HFF-Myc (cell line): ENCODE results near the gene ITK.

Source experiments
- DNase-seq: peaks from one replicate; pipeline ENCODE4 v3.0.0-alpha.2; 2011; ENCODE audit warnings: low read depth; ENCODE audit errors: extremely low read depth
- H3K4me3 ChIP-seq: replicated peaks from 2 replicates; pipeline ENCODE4 v1.5.1; 2011; ENCODE audit warnings: low read depth, mild to moderate bottlenecking, control low read depth, low read length
- TF ChIP-seq, protein P1 (sequence below): IDR thresholded peaks from 2 replicates; pipeline ENCODE4 v1.5.1; 2012; ENCODE audit warnings: mild to moderate bottlenecking, low read depth, low read length, control low read depth; ENCODE audit errors: missing control alignments

Gene ITK

DNA sequence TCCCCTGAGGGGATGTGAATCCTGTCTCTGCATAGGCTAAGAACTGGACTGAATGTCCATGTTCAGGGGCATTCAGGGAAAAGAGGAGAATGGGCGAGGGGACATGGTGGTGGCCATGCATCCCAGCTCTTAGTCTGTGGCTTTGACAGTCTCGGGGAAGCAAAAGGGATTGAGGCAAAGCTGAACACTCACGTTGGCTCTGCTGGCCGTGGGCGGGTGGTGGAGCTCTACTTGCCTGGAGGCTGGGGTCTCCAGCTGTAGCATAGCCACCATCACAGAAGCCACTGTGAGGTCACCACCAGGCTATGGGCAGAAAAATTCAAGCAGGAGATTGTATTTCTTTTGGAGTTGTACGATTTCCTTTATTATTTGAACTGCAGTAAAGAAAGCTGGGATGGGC is 18.6 kb upstream of the ITK start:
- TF ChIP-seq, protein P1, sequence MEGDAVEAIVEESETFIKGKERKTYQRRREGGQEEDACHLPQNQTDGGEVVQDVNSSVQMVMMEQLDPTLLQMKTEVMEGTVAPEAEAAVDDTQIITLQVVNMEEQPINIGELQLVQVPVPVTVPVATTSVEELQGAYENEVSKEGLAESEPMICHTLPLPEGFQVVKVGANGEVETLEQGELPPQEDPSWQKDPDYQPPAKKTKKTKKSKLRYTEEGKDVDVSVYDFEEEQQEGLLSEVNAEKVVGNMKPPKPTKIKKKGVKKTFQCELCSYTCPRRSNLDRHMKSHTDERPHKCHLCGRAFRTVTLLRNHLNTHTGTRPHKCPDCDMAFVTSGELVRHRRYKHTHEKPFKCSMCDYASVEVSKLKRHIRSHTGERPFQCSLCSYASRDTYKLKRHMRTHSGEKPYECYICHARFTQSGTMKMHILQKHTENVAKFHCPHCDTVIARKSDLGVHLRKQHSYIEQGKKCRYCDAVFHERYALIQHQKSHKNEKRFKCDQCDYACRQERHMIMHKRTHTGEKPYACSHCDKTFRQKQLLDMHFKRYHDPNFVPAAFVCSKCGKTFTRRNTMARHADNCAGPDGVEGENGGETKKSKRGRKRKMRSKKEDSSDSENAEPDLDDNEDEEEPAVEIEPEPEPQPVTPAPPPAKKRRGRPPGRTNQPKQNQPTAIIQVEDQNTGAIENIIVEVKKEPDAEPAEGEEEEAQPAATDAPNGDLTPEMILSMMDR = no peak
- no peak for DNase-seq
- H3K4me3 ChIP-seq = no peak overlapping the region

DNA sequence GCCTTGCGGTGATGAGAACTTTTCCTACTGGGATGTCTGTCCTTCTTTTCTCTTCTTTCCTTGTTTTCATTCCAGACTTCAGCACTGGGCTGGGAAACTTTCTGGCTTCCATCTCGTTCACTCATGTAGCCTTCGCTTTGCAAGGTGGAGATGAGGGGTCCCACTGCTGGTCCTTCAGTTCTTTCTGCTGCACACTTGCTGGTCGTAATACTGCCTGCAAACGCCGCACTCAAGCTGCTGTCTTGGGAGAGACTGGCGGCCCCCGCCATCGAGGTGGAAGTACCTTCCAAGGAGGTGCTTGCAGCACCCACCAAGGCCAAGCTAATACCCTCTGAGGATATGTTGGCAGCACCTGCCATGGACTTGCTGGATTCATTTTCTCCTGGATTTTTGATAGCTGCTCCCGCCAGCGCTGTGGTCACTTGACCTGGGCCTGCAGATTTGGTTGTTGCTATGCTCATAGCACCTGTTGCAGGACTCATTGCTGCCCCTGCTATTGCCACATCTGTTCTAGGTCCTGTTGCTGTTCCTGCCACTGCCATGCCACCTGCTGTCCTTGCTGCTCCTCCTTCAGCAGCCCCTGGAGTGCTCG is 17.6 kb upstream of the ITK start:
- H3K4me3 ChIP-seq = no peak overlapping the region
- no peak for DNase-seq
- TF ChIP-seq, protein P1 = no peak

DNA sequence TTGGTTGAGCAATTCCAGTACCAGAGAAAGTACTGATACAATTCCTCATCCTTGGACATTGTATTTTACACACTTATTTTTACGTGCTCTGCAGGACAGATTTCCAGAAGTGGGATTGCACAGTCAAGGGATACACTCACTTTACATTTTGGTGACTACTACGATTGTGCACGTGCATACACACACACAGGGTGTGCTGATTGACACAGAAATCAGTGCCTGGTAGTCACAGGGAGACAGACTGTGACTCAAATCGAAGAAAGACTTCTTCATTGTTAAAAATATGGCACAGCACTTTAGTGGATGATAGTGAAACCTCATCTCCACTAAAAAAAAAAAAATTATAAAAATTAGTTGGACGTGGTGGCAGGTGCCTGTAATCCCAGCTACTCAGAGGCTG is 16.1 kb upstream of the ITK start:
- TF ChIP-seq, protein P1 = no peak
- H3K4me3 ChIP-seq = no peak overlapping the region
- DNase-seq = no peak

DNA sequence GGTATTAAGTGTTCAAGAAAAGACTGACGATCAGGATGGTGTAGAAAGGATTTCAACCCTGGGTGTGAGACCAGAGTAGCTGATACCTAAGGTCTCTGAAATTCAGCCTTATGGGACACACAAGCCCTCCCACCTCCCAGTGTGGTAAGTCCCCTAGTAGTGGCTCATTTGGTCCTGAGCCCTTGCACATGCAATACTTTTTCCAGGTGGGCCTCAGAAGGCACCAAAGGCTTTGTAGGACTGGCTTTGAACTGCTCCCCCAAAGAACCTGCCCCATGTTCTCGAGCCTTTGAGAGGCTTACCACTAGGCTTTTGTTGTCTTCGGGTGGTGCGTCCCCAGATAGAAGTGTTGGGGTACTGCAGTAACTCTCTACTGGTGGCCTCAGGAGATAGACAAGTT is 15.4 kb upstream of the ITK start:
- TF ChIP-seq, protein P1 = no peak
- no peak overlapping the region for H3K4me3 ChIP-seq
- DNase-seq = no peak

DNA sequence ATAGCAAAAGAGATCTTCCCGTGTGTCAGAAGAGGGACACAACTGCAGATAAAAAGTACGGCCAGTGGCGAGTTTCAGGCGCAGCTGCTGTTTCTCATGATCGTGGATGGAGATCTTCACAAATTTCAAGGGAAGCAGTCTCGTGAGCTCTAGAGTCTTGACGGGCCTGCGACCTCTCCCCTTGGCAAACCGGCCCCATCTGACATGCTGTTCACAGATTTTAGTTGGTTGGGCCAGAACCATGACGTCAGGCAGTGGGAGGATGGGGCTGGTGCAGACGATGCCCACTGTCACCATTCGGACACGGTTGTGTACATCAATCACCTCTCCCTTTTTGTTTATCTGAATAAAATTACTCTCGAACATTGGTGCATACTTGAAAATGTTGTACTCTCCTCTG is 15.0 kb upstream of the ITK start:
- H3K4me3 ChIP-seq = no peak overlapping the region
- DNase-seq = no peak
- TF ChIP-seq, protein P1 = no peak

DNA sequence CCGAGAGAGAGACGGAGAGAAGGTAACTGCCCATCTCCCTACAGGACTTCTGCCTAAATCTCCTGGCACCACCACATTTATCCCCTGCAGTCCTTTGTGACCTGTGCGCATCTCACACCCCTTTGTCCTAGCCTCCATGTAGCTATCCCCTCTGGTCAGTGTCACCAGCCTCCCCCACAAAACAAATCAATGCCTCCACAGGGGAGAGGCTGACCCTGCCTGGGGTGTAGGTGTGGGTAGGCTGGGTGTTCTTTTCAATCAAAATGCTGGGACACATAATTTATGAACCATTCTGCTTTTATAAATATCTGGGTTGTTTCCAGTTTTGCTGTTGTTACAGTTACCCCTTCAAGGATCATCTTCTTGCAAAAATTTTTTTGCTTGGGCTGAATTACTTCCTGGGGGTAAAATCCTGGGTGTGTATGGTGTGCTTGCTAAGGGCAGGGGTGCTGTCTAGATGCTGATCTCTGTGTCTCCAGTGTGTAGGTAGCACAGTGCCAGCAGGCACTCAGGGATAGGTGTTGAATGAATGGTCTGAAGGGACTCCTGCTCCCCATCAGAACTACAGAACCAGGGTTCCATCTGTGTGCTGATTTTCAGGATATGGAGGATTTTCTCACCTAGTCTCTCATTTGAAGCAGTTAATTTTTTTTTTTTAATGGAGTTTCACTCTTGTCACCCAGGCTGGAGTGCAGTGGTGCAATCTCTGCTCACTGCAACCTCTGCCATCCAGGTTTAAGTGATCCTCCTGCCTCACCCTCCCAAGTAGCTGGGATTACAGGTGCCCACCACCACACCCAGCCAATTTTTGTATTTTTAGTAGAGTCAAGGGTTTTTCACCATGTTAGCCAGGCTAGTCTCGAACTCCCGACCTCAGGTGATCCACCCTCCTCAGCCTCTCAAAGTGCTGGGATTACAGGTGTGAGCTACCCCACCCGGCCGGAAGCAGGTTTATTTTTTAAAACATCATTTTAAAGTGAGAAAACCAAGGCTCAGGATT is 14.1 kb upstream of the ITK start, which contains the start of gene GARIN3:
Gene GARIN3, minus strand, starts transcription at position 51 of the 1,000 bp plus-strand sequence. CDS start 96 bp downstream, outside the sequence.
- H3K4me3 ChIP-seq = no peak within 1 kb of the TSS
- TF ChIP-seq, protein P1 = no peak
- DNase-seq = no peak
